ENCODE data around the gene NPC1L1. TPM values are rescaled to one million over a fixed set of nuclear protein-coding genes. Genes with fewer than 3 reads are reported as not detected.

The NPC1L1 gene
- total RNA-seq: under 0.01 TPM

GRCh38 chr7:44541028-44541869 lies at the start of gene NPC1L1:
NPC1L1 (minus strand) TSS chr7:44541330; CDS start chr7:44541259, 71 bp downstream.
- no peak for DNase-seq (ENCODE audit: low read depth in 2 of 3, low spot score in 2 of 3)

GRCh38 chr7:44590910-44591309 lies 49.8 kb upstream of the NPC1L1 start:
- DNase-seq (ENCODE audit: low read depth in 2 of 3, low spot score in 2 of 3): no peak

- DNase-seq (ENCODE audit: low read depth in 2 of 3, low spot score in 2 of 3): peak in 2 of 3 donors; percentile 68 to 84
Measured at GRCh38 chr7:44587843-44588711, 46.9 kb upstream of the NPC1L1 start.

GRCh38 chr7:44583146-44583865 lies 42.2 kb upstream of the NPC1L1 start:
- no peak for DNase-seq (ENCODE audit: low read depth in 2 of 3, low spot score in 2 of 3)

- DNase-seq (ENCODE audit: low read depth in 2 of 3, low spot score in 2 of 3): peak; percentile 99 to 100 (median 99)
Measured at GRCh38 chr7:44581879-44582603, 40.9 kb upstream of the NPC1L1 start, which contains the start of gene TMED4. TMED4 (minus strand) TSS chr7:44582231; CDS start chr7:44582206, 25 bp downstream.

- DNase-seq (ENCODE audit: low read depth in 2 of 3, low spot score in 2 of 3): peak in 1 of 3 donors; percentile 15
Measured at GRCh38 chr7:44580945-44581878, 40.1 kb upstream of the NPC1L1 start.

- DNase-seq (ENCODE audit: low read depth in 2 of 3, low spot score in 2 of 3): no peak
Measured at GRCh38 chr7:44576228-44576627, 35.1 kb upstream of the NPC1L1 start.

- no peak for DNase-seq (ENCODE audit: low read depth in 2 of 3, low spot score in 2 of 3)
Measured at GRCh38 chr7:44575054-44575453, 33.9 kb upstream of the NPC1L1 start.

GRCh38 chr7:44574287-44574872 lies 33.2 kb upstream of the NPC1L1 start:
- no peak for DNase-seq (ENCODE audit: low read depth in 2 of 3, low spot score in 2 of 3)

- DNase-seq (ENCODE audit: low read depth in 2 of 3, low spot score in 2 of 3): peak; percentile 84 to 94 (median 91)
Measured at GRCh38 chr7:44573464-44574286, 32.5 kb upstream of the NPC1L1 start, which contains the start of gene DDX56. DDX56 (minus strand) TSS chr7:44573908; CDS start chr7:44573895, 13 bp downstream.

GRCh38 chr7:44572771-44573170 lies 31.6 kb upstream of the NPC1L1 start:
- no peak for DNase-seq (ENCODE audit: low read depth in 2 of 3, low spot score in 2 of 3)

GRCh38 chr7:44569959-44570358 lies 28.8 kb upstream of the NPC1L1 start:
- no peak for DNase-seq (ENCODE audit: low read depth in 2 of 3, low spot score in 2 of 3)

- DNase-seq (ENCODE audit: low read depth in 2 of 3, low spot score in 2 of 3): no peak
Measured at GRCh38 chr7:44568771-44569560, 27.8 kb upstream of the NPC1L1 start.

- DNase-seq (ENCODE audit: low read depth in 2 of 3, low spot score in 2 of 3): no peak
Measured at GRCh38 chr7:44567884-44568283, 26.8 kb upstream of the NPC1L1 start.

- DNase-seq (ENCODE audit: low read depth in 2 of 3, low spot score in 2 of 3): no peak
Measured at GRCh38 chr7:44566680-44567079, 25.6 kb upstream of the NPC1L1 start.

- DNase-seq (ENCODE audit: low read depth in 2 of 3, low spot score in 2 of 3): peak in 2 of 3 donors; percentile 22 to 46
Measured at GRCh38 chr7:44565795-44566559, 24.8 kb upstream of the NPC1L1 start.

All from hematopoietic multipotent progenitor cell (in vitro differentiated cells).